Measurements from ENCODE around the gene CHIC2.
"Not testable (repeated sequence)": the region's sequence is repeated elsewhere in the genome, so short reads cannot be mapped to it uniquely, and the experiment has no call there.

CHIC2 gene

DNA sequence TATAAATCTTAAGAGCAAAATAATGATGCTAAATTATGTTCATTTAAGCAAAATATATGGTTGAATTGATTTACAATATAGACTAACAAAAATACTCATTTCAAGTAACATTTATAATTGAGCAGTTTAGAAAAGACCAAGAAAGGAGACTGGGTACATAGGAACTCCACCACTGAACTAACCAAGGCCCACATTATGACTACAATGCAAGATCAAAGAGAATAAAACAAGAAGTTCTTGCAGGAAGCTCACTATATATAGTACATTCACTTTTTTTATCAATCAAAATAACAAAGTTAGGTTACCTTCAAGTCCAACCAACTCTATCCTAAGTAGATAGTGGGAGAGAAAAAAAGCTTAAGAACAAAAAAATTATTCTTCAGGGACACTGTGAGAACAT, 8.0 kb downstream of the CHIC2 start:
- DNase-seq: no peak

GRCh38 chr4:54055494-54055893, 8.9 kb downstream of the CHIC2 start:
- no peak for DNase-seq

DNA sequence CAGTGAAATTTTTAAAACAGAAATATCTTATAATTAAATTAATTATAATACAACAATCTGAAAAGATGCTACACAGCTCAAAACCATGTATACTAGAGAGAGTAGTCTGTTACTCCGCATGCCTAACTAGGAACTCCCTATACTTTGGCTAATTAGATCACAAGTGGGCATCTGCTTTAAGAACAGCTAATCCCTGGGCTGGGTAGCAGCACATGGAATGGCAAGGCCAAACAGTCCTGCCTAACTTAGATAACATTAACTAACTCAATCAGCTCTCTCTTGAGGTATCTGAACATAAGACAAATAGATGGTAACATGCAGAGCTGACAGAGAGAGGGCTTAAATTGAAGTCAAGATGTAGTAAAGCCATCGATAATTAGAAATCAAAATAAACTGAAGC, 9.9 kb downstream of the CHIC2 start:
- DNase-seq: no peak

DNA sequence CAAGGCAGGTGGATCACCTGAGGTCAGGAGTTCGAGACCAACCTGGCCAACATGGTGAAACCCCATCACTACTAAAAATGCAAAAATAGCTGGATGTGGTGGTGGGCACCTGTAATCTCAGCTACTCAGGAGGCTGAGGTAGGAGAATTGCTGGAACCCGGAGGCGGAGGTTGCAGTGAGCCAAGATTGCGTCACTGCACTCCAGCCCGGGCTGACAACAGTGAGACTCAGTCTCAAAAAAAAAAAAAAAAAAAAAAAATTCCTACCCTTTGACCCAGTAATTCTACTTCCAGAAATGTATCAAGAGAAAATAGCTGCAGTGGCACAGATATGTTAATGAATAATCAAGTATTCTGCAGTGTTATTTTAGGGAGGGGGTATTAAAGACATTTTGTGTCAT, 11.1 kb downstream of the CHIC2 start:
- not testable (repeated sequence) for DNase-seq

GRCh38 chr4:54050214-54050904, 14.0 kb downstream of the CHIC2 start:
- no peak for DNase-seq

GRCh38 chr4:54043630-54044029, 20.8 kb downstream of the CHIC2 start:
- DNase-seq: not testable (repeated sequence)

GRCh38 chr4:54041933-54042332, 22.5 kb downstream of the CHIC2 start:
- no peak for DNase-seq

DNA sequence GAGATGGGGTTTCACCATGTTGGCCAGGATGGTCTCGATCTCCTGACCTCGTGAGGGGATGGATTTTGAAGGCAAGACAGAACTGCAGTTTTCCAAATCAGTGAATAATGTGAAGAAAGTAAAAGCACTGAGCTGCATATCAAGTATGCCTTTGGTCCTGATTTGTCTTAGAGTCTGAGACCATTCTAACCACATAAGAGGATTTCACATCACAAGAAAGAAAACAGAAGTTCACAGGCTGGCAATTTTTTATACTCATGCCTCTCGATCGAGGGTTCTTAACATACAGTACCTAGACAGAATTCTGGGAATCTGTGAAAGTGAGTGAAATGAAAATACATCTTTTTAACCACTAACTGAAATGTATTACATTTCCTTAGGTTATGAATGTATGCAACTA, 23.3 kb downstream of the CHIC2 start:
- no peak for DNase-seq

- no peak for DNase-seq
Observed at GRCh38 chr4:54038056-54038455, 26.3 kb downstream of the CHIC2 start.

DNA sequence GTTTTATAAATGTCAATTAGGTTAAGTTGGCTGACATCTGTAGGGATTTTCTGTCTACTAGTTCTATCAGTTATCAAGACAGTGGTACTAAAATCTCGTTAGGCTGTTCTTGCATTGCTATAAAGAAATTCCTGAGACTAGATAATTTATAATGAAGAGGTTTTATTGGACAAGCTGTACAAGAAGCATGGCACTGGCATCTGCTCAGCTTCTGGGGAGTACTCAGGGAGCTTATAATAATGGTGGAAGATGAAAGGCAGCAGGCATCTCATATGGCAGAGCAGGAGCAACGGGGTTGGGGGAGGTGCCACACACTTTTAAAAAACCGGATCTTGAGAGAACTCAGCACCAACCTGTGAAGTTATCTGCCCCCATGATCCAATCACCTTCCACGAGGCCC, 28.2 kb downstream of the CHIC2 start:
- no peak for DNase-seq

GRCh38 chr4:54032558-54033135, 31.8 kb downstream of the CHIC2 start:
- no peak for DNase-seq

GRCh38 chr4:54027311-54027710, 37.1 kb downstream of the CHIC2 start:
- no peak for DNase-seq

- no peak for DNase-seq
Observed at GRCh38 chr4:54025582-54025981, 38.8 kb downstream of the CHIC2 start.

GRCh38 chr4:54023019-54023418, 41.4 kb downstream of the CHIC2 start:
- DNase-seq: not testable (repeated sequence)

DNA sequence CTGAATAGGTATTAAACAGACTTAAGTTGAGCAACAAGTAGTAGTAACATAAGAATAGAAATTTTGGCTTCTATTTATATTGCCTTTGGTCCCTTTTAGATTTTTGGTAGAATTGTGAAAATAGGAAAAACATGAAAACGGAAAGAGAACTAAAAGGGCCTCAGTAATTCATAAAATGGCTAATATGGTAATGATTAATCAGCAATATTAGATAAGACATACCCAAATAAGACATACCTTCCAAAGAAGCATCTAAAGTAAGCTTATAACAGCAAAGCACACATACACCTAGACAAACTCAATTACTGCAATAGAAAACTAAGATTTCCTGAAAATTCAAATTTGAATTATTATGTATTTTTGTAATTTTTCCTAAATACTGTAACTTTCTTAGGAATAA, 46.4 kb downstream of the CHIC2 start:
- DNase-seq: no peak

DNA sequence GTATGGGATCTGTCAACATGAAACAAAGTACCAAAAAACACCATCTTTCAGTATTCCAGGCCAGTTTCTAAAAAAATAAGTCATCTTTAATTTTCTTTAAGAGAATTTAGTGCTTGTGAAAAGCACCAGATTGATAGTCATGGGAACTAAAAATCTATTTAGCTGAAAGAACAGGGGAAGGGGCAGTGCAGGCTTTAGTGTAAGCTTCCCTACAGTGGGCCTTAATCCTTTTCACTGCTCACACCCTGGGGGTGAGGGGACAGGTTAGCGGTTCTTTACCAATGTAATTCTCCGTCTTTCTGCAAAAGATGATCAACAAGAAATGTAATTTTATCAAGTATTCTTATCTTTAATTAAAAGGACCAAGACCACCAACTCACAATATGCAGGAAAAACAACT, 47.1 kb downstream of the CHIC2 start:
- DNase-seq: no peak

DNA sequence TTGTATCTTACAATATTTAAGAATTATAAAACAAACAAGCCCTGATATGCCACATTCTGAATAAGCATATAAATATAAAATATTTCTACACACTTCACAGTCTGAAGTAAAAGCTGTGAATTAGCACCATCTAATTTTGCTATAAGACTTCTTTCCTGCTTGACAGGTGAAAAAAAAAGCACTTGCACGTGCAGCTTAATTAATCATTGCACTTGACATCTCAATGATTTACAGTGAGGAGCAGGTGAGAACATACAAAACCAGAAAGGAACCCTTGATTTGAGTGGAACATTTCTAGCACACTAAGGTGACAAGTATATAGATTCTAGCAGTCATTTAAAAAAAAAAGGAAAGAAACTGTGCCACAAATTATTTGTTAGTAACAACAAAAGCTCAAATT, 47.9 kb downstream of the CHIC2 start:
- DNase-seq: no peak

DNA sequence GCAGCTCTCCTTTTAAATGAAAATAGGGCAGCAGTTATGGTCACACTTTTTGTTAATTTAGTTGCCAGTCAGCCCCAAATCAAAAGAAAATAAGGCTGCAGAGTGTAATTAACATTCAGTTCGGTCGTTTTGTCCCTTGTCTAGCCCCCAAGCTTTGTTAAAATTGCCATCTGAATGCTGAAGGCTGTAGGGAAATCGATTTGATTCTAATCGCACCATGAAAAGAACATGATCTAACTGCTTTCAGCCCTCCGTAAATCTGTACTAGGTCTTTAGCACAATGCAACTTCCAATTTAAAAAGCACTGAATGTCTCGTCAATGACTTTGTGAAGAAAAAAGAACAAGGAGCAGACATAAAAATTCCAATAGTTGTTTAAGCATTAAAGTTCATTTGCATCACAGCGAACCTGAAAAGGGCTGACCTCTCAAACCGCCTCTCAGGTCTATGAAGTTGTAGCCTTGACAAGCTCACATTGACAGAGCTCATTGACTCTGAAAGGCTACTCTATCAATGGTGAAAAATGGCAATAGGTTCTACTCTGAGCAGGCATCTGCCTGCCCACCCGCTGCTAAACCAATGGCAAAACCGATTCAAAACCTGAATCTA, 48.9 kb downstream of the CHIC2 start:
- no peak for DNase-seq

DNA sequence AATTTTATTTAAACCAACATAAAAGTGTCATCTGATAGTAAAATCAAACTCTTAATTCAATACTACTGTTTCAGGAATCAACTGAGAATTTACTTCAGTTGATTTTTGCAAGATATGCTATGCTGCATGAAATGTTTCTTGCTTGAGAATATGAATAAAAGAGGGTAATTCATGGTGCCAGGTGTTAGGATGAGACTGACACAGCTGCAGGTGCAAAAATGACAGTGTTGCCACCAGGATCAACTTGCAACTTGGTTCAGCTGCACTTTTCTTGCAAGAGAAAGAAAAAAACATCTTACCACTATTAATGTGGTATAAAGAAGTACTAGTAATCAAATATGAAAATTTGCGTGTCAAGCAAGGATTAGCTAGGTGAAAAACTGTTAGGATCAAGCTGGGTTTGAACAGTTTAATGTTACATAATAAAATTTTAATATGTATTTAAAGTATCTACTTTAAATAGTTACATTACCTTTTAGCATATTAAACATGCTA, 49.7 kb downstream of the CHIC2 start:
- no peak for DNase-seq

- DNase-seq: no peak
Observed at GRCh38 chr4:54011201-54011600, 53.2 kb downstream of the CHIC2 start.

DNA sequence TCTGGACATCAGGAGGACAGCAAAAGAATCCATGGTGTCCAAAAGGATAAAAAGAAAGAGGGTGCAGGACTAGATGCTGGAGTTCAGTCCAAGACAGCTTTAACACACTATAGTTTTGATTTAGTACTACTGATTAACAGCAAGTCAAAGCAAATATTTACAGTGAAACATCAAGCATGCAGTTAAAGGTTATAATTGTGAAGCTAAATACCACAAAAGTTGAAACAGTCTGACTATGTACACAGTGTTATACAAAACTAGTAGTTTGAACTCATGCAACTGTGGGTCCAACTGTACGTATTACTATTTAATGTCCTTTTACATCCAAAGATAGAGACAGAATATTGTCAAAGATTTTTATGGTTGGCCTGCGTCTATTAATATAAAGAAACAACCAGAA, 57.6 kb downstream of the CHIC2 start:
- no peak for DNase-seq

DNA sequence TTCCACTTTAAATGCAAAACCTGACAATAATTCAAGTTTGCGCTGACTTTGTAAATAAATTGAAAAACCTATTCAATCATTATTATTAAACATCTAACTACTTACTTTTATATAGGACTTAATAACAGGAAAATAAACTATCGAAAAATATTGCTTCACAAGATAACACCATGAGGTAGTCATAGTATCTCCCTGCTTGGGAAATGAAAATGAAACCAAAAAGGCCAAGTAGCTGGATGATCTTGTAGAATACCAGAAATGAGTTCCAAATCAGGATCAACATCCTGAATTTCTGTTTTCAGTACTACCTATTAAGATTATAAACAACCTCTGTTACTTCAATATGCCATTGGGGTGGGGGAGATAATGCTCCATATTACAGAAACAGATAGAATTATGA, 58.9 kb downstream of the CHIC2 start:
- no peak for DNase-seq

DNA sequence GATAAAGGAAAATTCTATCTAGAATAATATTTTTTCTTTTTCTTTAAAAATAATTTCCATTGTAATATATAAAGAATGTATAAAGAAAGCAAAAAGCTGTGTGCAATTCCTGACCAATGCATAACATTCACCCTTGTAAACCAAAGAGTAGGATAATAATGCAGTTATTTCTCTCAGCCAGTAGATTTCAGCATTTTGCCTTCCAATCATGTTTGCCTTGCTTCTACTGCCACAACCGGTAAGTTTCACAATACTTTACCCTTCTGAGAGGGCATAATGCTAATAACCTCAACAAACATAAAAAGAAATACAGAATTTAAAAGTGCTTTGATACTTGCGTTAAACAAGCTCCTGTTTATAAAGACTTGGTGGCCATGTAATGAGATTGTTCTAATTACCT, 59.9 kb downstream of the CHIC2 start:
- DNase-seq: no peak

DNA sequence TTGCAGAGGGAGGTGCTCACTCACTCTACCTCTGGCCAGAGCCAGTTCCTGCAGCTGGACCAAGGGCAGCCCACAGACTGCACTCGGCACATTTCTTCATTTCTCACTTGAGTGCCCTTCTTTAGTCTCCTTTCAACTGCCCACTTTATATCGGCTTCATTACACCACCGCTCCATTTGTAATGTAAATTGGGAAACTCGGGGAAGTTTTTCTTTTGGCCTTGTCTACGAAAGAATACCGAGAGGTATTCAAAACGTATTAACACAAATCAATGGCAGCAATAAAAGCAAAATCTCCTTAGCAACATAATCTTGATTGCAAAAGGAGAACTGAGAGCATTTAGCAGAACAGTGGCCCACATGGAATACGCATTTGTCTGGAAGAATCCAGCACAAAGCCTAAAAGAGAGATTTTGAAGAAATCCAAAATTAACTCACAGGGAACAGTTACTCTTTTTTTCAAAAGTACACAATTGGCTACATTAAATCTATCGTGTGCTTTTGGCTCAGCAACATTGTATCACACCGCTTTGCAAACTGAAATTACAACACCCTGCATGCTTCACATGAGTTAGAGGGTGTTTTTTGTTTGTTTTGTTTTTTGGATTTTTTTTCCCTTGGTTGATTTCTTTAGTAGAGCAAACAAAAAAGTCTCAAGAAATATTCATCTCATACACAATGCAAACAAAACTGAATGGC, 62.6 kb downstream of the CHIC2 start:
- no peak for DNase-seq

Data from activated CD4-positive, alpha-beta T cell treated with anti-CD3 and anti-CD28 coated beads for 1 hour (primary cell).